Left forelimb (tissue), 1 donor: ENCODE results near the gene SRPK3.
"Not testable (repeated sequence)": the region's sequence is repeated elsewhere in the genome, so short reads cannot be mapped to it uniquely, and the experiment has no call there.

Source experiments
- DNase-seq: peaks from one replicate; pipeline ENCODE4 v3.0.0-alpha.2; 2018; ENCODE audit warnings: low spot score

Gene SRPK3

DNA sequence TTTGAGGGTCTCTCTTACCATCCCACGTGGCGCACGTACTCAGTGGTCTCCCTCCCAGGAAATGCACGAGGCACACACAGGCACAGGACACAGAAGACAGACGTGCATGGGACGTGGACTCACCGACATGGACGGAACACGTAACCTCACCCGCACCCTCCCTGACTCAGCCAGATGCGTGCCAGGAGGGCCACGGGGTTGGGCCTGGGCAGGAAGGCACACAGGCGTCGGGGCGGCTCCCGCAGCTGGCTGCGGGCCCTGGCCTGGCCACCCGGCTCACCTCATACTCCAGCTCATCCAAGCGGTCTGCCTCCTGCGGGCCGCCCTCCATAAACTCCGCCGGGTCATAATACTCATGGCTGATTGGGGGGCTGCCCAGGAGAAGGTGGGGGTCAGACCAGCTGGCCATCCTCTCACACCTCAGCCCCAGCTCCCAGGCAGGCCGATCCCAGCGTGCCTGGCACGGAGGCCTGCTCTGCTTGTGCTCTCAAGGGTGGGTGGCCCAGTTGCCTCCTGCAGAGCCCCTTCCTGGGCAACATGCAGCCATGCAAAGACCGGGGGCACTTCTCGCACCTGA lies 26.2 kb downstream of the SRPK3 start:
- DNase-seq, result no peak

DNA sequence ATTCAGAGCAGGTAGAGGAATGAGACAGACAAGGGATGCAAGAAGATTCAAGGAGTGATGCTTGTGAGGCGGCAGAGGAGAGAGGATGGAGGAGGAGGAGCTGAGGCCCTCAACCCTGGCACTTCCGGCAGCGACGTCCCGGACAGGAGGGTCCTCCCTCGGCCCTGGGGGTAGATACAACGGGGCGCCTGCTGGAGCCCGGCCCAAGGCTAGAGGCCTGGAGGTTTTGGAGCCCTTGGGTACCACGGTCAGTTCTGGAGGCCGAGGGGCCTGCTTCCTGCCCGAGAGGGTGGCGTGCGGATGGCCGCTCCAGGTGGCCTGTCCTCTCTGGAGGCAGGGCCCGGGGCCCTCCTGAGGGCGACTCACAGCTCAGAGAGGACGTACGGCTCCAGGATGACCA lies 27.1 kb downstream of the SRPK3 start:
- no peak for DNase-seq

DNA sequence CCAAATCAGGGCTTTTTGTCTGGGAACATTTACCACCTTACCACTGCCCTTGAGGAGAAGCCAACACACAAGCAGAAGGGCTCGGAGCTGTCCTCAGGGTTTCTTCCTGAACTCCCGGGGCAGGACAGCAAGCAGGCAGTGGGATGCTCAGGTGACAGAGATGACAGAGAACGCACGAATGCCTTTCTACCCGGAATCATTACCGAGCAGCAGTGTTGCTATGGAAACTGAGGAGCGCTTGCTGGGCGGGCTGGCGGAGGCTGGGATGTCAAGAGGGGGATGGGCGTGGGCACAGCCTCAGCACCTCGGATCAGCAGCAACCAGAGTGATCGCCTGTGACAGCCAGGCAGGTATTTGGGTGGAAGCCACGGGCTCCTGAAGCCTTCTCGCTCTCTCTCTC lies 31.4 kb downstream of the SRPK3 start:
- no peak for DNase-seq

DNA sequence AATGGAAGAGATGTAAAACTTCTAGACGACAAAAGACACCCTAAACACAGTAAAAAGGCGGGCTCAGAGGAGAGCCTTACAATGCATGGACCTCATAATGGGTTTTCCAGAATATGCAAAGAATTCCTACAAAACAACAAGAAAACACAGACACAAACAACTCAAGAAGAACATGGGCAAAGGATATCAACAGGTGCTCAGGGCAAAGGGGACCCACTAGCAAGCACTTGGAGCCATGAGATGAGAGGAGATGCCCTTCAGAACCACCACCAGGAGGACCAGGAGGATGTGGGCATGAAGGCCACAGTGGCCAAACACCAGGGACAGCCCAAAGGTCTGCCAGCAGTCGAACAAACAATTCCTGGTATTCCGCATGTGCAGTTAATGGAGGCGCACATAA lies 32.3 kb downstream of the SRPK3 start:
- DNase-seq, result no peak

DNA sequence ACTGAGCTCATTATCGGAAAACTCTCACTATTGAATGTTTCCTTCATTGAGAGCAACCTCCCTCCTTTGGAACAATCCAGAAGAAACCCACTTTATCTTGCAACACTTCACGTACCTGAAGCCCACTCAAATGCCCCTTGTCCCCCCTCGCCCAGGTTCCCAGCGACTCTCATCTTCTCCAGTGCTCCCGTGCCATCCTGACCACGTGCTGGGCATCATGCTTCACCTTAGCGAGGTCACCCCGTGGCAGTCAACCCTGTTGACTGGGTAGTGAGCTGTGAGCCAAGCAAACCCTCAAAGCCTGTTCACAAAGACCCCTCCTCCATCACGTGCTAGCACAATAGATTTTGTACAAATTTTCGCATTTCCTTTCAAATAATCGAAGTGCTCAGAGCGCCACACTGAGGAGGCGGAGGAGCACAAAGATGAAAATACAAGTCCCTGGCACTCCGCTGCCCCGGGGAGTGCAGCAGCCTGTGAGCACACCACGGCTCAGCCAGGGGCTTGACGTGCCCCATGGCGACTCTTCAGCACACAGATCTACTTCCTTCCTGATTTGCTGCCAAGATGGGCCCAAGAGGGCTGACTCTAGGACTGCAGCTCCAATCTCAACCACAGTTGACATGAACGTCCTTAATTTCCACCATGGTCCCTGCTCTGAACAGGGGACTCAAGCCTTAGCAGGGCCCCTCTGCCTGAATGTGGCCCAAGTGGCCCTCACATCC lies 33.9 kb downstream of the SRPK3 start:
- DNase-seq, result no peak

DNA sequence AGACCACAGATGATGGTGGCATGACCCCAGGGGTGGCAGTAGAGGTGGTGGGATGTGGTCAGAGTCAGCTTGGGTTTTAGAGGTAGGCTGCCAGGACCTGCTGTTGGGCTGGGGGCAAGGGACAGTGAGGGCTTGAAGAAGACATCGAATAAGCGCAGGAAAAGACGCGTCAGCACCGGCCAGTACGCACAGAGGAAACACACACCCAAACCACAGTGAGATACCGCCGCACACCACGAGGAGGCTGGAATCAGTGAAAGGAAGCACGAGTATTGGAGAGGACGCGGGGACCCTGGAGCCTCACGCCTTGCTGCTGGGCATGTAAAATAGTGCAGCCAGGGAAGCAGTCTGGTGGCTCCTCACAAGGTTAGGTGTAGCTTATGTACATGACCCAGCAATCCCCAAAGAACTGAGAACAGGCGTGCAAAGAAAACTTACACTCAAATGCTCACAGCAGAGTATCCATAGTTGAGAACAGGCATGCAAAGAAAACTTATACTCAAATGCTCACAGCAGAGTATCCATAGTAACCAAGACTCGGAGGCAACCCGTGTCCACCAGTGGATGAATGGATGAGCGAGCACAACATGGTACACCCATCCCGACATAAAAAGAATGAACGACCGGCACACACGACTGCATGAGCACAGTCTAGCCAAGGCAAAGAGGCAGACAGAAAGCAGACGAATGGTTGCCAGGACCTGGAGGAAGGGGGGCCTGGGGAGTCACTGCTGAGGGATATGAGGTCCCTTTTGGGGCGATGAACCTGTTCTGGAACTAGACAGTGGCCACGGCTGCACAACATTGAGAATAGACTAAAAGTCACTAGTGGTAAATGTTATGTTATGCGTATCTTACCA lies 36.2 kb downstream of the SRPK3 start:
- DNase-seq, result no peak

DNA sequence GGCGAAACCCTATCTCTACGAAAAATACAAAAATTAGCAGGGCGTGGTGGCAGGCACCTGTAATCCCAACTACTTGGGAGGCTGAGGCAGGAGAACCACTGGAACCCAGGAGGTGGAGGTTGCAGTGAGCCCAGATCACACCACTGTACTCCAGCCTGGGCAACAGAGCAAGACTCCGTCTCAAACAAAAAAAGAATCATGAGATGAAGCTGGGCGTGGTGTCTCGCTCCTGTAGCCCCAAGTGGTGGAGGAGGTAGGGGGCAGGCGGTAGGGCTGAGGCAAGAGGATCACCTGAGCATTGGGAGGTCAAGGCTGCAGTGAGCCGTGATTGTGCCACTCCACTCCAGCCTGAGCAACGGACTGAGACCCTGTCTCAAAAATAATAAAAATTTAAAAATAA lies 37.2 kb downstream of the SRPK3 start:
- not testable (repeated sequence) for DNase-seq

DNA sequence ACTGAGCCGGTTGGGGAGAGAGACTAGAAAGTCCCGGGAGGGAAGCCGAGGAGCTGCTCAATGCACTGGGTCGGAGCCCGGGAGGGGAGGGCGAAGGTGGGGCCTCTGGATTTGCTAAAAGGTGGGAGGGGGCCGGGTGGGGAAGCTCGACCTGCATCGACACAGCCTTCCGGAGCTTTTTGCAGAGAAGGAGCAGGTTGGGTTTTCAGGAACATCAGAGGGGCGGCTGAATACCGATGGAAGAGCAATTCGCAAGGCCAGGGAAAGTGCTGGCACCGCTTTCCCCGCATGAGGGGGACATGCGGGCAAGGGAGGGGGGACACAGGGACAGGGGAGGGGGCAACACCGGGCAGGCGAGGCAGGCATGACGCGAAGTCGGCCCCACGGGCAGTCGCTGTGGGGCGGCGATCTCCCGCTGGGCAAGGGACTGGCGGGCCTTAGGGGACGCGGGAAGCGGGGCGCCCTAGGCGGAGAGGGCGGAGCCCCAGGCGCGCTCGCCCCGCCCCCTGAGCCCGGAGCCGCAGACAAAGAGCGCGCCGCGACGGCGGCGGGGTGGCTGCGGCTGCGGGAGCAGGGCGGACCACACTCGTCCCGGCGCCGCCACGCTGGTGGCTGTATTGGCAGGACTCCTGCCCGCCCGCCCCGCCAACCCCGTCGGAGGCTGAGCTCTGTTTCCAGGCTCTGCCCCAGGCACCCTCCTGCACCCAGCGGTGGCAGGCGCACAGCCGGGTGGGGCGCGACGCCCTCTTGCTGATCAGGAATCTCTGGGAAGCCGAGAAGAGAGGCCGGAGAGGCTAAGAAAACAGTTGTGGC lies 37.9 kb downstream of the SRPK3 start:
- DNase-seq, result no peak

DNA sequence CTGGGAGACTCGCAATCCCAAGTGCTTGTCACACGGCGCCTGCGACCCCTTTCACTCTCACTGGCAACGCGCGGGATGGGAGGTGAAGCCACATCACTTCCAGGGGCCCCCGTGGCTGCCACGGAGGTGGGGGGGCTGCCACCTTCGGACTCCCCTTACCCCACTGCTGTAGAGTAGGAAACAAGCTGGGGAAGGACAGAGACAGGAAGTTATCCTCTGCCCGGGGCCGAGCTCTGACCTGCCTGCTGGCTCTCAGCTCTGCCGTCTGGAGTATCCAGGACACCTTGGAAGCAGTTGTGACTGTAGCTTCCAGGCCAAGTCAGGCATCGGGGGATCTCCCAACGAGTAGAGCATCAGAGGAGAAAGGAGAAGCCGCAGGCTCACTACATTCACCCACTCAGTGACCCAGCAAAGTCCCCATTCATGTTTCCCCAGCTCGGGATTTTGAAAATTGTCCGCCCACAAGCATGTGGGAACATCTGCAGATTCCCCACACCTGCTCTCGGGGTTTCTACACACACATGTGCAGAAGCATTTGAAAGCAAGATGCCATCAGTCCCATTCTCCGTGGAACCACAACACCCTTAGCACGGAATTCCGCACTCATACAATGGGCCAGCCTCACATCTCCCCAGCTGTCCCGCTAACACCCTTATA lies 38.7 kb downstream of the SRPK3 start:
- DNase-seq, result no peak

DNA sequence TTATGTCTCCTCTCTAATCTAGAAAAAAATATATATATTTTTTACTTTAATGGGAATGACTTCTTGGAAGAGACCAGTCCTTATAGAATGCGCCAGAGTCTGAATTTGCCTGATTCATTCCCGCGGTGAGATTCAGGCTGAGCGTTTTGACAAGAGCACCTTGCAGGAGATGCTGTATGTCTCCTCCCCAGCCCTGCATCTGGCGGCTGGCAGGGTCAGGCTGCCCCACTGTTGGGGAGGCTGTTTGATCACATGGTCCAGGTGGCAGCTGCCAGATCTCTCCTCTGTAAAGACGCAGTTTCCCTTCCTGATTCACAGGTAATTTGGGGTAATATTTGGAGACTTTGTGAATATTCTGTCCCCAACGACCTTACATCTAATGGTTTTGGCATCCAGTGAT lies 39.8 kb downstream of the SRPK3 start:
- no peak for DNase-seq

DNA sequence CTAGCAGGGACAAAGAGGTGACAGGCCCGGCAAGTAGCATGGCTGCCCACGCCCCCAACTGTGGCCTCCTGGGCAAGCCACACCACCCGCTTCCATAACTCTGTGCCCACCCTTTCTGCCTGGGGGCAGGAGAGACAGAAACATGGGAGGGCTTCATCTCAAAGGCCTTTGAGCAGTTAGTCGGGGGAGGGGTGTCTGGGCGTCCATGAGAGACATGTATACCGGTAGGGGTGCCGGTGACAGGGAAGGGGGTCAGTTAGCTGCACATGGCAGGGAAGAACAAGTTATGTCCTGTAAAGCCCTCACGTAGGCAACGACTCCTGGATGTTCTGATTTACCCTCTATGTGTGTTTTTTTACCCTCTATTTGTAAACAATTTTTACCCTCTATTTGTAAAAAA lies 40.2 kb downstream of the SRPK3 start:
- no peak for DNase-seq

DNA sequence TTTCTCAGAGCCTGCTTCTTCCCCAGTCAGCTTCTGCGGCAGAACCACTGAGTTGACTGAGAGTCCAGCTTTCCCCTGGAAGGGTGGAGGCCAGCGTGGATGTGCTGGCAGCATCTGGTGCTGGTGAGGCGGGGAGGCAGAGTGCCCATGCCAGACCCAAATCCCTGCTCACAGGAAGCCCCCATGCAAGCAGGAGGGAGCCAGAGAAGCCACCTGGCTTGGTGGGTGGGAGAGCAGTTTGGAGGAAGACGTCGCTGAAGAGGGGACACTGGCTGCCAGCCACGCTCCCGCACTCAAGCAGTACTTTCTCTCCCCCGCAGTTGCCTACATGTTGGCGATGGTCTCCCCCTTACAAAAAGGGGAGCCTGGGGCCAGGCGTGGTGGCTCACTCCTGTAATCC lies 43.5 kb downstream of the SRPK3 start:
- no peak for DNase-seq

DNA sequence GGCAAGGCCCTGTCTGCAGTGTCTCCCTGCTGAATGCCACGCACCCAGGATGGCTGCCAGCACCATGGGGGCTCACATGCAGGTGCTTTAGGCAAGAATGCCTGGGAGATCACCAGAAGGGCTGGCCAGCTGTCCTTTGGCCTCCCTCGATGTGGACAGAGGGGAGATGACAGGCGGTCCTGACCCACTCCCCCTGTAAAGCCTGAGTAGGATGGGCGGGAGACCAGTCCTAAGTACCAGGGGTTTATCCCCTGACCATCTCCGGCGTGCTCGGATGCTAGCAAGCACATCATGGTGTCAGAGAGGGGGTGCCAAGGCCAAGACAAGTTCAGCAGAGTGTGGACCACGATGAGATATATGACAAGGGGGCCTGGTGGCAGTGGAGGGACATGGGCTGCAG lies 44.2 kb downstream of the SRPK3 start:
- DNase-seq, result no peak

DNA sequence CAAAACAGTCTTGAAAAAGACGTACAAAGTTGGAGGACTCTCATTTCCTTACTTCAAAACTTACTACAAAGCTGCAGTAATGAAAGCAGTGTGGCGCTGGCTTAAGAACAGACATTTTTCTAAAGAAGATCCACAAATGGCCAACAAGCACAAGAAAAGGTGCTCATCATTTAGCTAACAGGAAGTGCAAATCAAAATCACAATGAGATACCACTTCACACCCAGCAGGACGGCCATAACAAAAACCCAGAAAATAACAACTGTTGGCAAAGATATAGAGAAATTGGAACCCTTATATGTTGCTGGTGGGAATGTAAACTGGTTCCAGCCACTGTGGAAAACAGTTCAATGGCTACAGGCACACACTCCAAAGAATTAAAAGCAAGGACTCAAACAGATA lies 46.2 kb downstream of the SRPK3 start:
- DNase-seq, result no peak

DNA sequence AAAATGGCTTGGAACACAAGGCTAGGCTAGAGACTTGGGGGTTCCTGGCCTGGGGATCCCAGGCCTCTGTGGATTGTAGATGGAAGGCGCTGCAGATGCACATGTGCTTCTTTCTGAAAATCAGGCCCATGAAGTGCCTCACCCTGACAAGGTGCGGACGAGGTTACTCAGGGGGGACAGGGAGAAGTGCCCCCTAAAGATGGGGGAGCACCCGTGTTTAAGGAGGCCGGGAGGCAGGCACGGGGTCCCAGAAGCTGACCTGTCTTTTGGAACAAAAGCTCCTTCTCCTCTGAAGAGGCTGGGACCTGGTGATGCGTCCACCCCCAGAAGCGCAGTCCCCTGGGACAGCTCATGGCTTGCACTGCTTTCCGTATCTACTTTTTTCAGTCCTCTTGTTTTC lies 47.1 kb downstream of the SRPK3 start:
- no peak for DNase-seq

DNA sequence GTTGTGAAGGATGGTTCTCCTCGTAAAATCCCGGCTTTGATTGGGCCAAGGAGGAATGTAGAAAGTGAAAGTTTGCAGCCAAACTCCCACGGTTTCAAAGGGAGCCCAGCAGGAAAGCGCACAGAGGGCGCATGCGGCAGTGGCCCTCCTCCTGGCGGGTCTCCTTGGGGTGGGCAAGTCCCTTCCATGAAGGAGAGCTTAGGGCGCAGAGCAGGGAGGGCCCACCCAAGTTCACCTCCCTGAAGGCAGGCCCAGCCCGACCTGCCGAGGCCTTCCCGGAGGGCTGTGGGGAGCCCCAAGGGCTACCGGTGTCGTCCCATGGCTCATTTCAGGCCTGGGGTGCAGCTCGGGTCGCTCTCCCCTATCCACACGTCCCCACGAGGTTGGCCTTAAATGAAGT lies 47.5 kb downstream of the SRPK3 start:
- DNase-seq, result no peak

DNA sequence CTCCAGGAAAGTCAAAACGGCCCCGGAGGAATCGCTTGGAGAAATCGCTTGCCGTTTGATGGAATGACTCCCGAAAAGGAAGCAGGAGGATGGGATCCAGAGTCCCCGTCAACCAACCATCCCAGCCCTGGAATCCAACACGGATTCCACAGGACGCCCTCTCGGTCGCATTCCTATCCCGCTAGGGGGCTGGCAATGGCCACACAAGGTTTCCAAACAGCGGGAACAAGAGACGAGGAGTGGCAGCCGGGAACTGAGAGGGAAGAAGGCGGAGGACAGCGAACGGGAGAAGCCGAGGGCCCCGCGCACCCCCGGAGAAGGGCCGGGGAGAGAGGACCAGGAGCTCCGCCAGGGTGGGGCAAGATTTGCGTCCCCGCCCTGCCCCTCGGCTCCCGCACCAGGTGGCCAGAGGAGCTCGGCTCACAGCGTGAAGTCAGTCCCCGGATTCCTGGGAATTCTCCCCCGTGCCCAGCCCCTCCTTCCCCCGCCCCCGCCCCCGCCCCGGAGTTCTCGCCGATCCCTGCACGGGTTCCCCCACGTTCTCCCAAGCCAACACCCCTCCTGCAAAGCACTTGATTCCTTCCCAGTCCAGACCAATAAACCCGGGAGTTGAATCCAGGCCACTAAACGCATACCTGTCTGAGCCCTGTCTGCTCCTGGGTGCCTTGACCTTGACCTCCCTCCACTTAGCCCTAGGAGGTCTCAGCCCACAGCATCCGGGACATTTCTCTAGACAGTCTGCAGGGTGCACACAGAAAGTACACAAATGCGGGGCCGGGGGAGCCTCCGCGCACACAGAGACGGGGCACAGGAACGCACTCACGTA lies 48.1 kb downstream of the SRPK3 start:
- no peak for DNase-seq

DNA sequence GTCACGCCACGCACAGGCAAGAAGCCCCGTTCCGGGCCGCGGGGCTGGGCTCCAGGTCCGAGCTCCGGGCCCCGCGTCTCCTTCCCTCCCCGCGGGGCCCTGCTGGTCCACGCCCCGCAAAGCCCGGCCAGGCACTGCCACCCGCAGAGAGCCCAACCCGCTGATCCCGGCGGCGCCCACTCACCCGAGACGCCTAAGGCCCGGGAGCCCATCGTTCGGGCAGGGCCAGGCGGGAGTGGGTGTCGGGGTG lies 48.6 kb downstream of the SRPK3 start:
- DNase-seq, result no peak

DNA sequence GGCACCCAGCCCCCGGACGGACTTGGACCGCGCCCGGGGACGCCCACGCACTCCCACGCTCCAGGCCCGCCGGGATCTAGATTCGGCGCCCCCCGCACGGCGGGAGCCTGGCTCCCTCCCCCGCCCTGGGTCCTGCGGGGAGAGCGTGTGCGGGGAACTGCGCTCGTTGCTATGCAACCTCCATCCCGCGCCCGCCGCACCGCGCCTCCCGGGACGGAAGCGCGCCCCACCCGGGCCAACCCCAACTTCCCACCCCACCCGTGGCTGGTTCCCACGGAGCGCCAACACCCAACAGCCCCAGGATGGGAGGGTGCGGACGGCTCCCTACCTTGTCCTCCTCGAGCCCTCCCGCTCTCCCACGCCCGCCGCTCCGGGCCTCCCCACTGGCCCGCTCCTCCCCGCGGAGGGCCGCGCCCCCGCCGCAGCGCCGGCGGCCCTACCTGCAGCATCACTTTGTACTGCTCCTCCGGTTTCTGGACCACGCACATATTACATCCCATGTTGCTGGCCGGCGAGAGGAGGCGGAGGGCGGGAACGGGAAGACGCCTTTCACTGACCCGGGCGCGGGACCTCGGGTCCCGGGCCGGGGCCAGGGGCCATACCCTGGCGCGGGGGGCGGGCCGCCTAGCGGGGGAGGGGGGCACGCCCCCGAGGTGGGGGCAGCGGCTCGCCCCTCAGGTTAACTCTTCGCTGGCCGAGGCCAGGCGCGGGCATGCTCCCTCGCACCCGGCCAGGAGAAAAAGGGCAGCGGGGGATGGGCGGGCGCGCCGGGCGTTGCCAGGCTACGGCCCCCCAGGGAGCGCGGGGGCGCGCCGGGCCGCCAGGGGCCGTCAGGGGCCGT lies 49.2 kb downstream of the SRPK3 start, which contains the start of gene PDZD4:
PDZD4 (minus strand) TSS at position 746 of the 841 bp plus-strand sequence; CDS start at position 500, 246 bp downstream.
- no peak for DNase-seq
